Glomerular visceral epithelial cell (primary cell): ENCODE results near the gene MEA1.

Experiments used
- DNase-seq: peaks from one replicate; pipeline ENCODE4 v3.0.0-alpha.2; 2016; ENCODE audit errors: extremely low spot score

Gene MEA1

GRCh38 chr6:43038727-43039126, 25.0 kb upstream of the MEA1 start:
- no peak for DNase-seq

GRCh38 chr6:43037706-43038105, 24.0 kb upstream of the MEA1 start:
- no peak for DNase-seq

GRCh38 chr6:43037197-43037596, 23.5 kb upstream of the MEA1 start:
- no peak for DNase-seq

- no peak for DNase-seq
These were observed 23.0 kb upstream of the MEA1 start for GRCh38 chr6:43036712-43037111.

- no peak for DNase-seq
These were observed 21.9 kb upstream of the MEA1 start for GRCh38 chr6:43035495-43036194.

GRCh38 chr6:43034190-43034525, 20.4 kb upstream of the MEA1 start:
- no peak for DNase-seq

GRCh38 chr6:43033496-43034189, 19.9 kb upstream of the MEA1 start:
- no peak for DNase-seq

- DNase-seq: no peak
These were observed 18.6 kb upstream of the MEA1 start for GRCh38 chr6:43032326-43032725.

- DNase-seq: no peak
These were observed 15.4 kb upstream of the MEA1 start for GRCh38 chr6:43029120-43029519.

GRCh38 chr6:43026365-43026764, 12.6 kb upstream of the MEA1 start:
- no peak for DNase-seq

- DNase-seq: no peak
These were observed 10.7 kb upstream of the MEA1 start for GRCh38 chr6:43024436-43024835.

GRCh38 chr6:43021270-43022047, 7.7 kb upstream of the MEA1 start, which contains the start of gene RRP36:
RRP36 (plus strand) TSS chr6:43021623; CDS start chr6:43021655, 32 bp downstream.
- DNase-seq: peak; percentile 75

GRCh38 chr6:43020847-43021246, 7.1 kb upstream of the MEA1 start:
- DNase-seq: peak; percentile 20

- no peak for DNase-seq
These were observed 6.4 kb upstream of the MEA1 start for GRCh38 chr6:43020052-43020705.

- no peak for DNase-seq
These were observed 5.4 kb upstream of the MEA1 start for GRCh38 chr6:43019152-43019551.

- DNase-seq: no peak
These were observed 3.2 kb upstream of the MEA1 start for GRCh38 chr6:43016943-43017334.

- no peak for DNase-seq
These were observed 2.6 kb upstream of the MEA1 start for GRCh38 chr6:43016176-43016942.

- DNase-seq: no peak
These were observed 726 bp upstream of the MEA1 start for GRCh38 chr6:43014434-43014909.

GRCh38 chr6:43013097-43013842, 476 bp downstream of the MEA1 start:
- peak; percentile 52 for DNase-seq

- no peak for DNase-seq
These were observed 1.4 kb downstream of the MEA1 start for GRCh38 chr6:43012364-43012763.

- no peak for DNase-seq
These were observed 2.5 kb downstream of the MEA1 start for GRCh38 chr6:43011207-43011606.
